HG03135 (cell line): ENCODE data around the gene CACNA2D2.

Source experiments
- ATAC-seq: cut with Tn5 transposase; IDR thresholded peaks from one replicate; pipeline ENCODE4 v1.9.1; 2021; ENCODE audit warnings: mild to moderate bottlenecking, moderate library complexity; ENCODE audit not compliant: unreplicated experiment

The CACNA2D2 gene

GRCh38 chr3:50435371-50436113 lies 67.9 kb downstream of the CACNA2D2 start:
- no peak for ATAC-seq

- no peak for ATAC-seq
Measured at GRCh38 chr3:50433954-50434353, 69.5 kb downstream of the CACNA2D2 start.

GRCh38 chr3:50430950-50431435 lies 72.4 kb downstream of the CACNA2D2 start:
- ATAC-seq, result no peak

- no peak for ATAC-seq
Measured at GRCh38 chr3:50430191-50430590, 73.2 kb downstream of the CACNA2D2 start.

- ATAC-seq, result no peak
Measured at GRCh38 chr3:50428007-50428633, 75.3 kb downstream of the CACNA2D2 start.

GRCh38 chr3:50427217-50427616 lies 76.2 kb downstream of the CACNA2D2 start:
- no peak for ATAC-seq

- no peak for ATAC-seq
Measured at GRCh38 chr3:50425911-50426310, 77.5 kb downstream of the CACNA2D2 start.

GRCh38 chr3:50423543-50423942 lies 79.9 kb downstream of the CACNA2D2 start:
- ATAC-seq, result no peak

- no peak for ATAC-seq
Measured at GRCh38 chr3:50422153-50422552, 81.3 kb downstream of the CACNA2D2 start.

GRCh38 chr3:50419595-50420370 lies 83.7 kb downstream of the CACNA2D2 start:
- ATAC-seq, result no peak

- ATAC-seq, result no peak
Measured at GRCh38 chr3:50418850-50419249, 84.6 kb downstream of the CACNA2D2 start.

- ATAC-seq, result no peak
Measured at GRCh38 chr3:50417637-50418033, 85.8 kb downstream of the CACNA2D2 start.

- no peak for ATAC-seq
Measured at GRCh38 chr3:50416736-50417636, 86.4 kb downstream of the CACNA2D2 start.

- no peak for ATAC-seq
Measured at GRCh38 chr3:50415816-50416215, 87.6 kb downstream of the CACNA2D2 start.

- no peak for ATAC-seq
Measured at GRCh38 chr3:50415061-50415460, 88.4 kb downstream of the CACNA2D2 start.

GRCh38 chr3:50414616-50415015 lies 88.8 kb downstream of the CACNA2D2 start:
- ATAC-seq, result no peak

GRCh38 chr3:50412231-50412754 lies 91.1 kb downstream of the CACNA2D2 start:
- ATAC-seq, result no peak

- no peak for ATAC-seq
Measured at GRCh38 chr3:50411229-50411628, 92.2 kb downstream of the CACNA2D2 start.

- no peak for ATAC-seq
Measured at GRCh38 chr3:50410608-50411139, 92.8 kb downstream of the CACNA2D2 start.

- no peak for ATAC-seq
Measured at GRCh38 chr3:50410185-50410584, 93.2 kb downstream of the CACNA2D2 start.
